K562 treated with DMSO at 1 percent for 12 hours (cell line): ENCODE results near the gene CDC123. TPM values are rescaled to one million over a fixed set of nuclear protein-coding genes. Genes with fewer than 3 reads are reported as not detected.

Source experiments
- total RNA-seq: library from RNA; unstranded; fragments of 300-600 nt; gene quantifications from 2 replicates; pipeline ENCODE4 v1.2.3, GENCODE V29; 2022; ENCODE audit not compliant: insufficient read depth

Gene CDC123, protein sequence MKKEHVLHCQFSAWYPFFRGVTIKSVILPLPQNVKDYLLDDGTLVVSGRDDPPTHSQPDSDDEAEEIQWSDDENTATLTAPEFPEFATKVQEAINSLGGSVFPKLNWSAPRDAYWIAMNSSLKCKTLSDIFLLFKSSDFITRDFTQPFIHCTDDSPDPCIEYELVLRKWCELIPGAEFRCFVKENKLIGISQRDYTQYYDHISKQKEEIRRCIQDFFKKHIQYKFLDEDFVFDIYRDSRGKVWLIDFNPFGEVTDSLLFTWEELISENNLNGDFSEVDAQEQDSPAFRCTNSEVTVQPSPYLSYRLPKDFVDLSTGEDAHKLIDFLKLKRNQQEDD
- 80.8 and 95.9 TPM in 2 replicates for total RNA-seq

DNA sequence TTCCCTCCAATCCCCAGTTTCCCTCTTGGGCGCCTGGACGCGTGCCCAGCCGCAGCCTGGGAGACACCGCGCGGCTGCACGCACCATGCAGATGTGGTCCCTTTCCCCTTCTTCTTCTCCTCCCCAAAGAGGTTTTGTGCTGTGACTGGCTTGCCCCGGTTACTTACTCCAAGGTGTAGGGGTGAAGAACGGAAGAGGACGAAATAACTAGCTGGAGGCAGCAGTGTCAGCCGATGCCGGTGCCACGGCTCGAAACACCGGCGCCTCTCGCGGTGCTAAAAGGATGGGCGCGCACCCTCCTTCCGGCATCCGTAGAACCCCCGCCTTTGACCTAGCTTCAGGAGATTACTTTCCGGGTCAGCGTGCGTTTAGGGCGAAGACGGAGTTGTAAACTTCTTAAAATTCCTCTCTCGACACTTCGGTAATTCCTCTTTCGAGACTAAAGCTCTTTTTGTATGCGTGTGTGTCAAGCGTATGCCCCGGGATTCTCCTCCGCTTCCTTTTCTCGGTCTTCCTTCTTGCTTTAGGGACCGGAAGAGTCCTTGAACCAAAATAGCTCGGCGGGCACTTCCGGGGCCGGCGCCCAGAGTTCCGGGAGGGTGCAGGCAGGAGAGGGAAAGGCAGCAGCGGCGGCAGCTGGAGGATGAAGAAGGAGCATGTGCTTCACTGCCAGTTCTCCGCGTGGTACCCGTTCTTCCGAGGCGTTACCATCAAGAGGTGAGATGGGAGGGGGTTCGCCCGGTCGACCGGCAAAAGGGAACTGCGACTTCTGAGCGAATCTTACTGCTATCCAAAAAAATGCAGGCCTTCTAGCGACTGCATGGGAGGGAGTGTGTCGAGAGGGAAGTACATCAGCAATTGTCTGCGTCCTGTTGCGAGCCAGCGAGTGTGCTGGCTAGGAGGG lies at the start of gene CDC123, which contains the start of gene NUDT5:
TSS of gene CDC123 (plus strand) at position 586 of the 904 bp plus-strand sequence. CDS start at position 644, 58 bp downstream.
TSS of gene NUDT5 (minus strand) at position 289 of the 904 bp plus-strand sequence. CDS start 9,600 bp downstream, outside the sequence.

Other genes with a start within 250 kb of the CDC123 start
- 6.9 and 18.8 TPM in 2 replicates for gene UPF2, start 153.4 kb upstream of the CDC123 start, total RNA-seq
- gene DHTKD1, start 127.2 kb upstream of the CDC123 start, total RNA-seq, result 4.6 and 14.2 TPM in 2 replicates
- gene SEC61A2, start 66.5 kb upstream of the CDC123 start, total RNA-seq, result 1.6 and 10.1 TPM in 2 replicates
- 69.6 and 90.9 TPM in 2 replicates for gene NUDT5, start 297 bp upstream of the CDC123 start, total RNA-seq
- gene CAMK1D, start 153.4 kb downstream of the CDC123 start, total RNA-seq, result 0.09 and 0.57 TPM in 2 replicates